ENCODE results near the gene DPF1.

The DPF1 gene

GRCh38 chr19:38221421-38221820, 2.6 kb downstream of the DPF1 start:
- DNase-seq (ENCODE audit: low spot score), result no peak

- no peak for DNase-seq (ENCODE audit: low spot score)
Measured at GRCh38 chr19:38219221-38219620, 4.8 kb downstream of the DPF1 start.

- DNase-seq (ENCODE audit: low spot score), result no peak
Measured at GRCh38 chr19:38218204-38218603, 5.8 kb downstream of the DPF1 start.

- no peak for DNase-seq (ENCODE audit: low spot score)
Measured at GRCh38 chr19:38216785-38217641, 7.0 kb downstream of the DPF1 start.

GRCh38 chr19:38213911-38214625, 10.0 kb downstream of the DPF1 start:
- DNase-seq (ENCODE audit: low spot score), result no peak

- DNase-seq (ENCODE audit: low spot score), result no peak
Measured at GRCh38 chr19:38213469-38213868, 10.6 kb downstream of the DPF1 start.

- no peak for DNase-seq (ENCODE audit: low spot score)
Measured at GRCh38 chr19:38211766-38212165, 12.3 kb downstream of the DPF1 start.

- DNase-seq (ENCODE audit: low spot score), result no peak
Measured at GRCh38 chr19:38211151-38211591, 12.9 kb downstream of the DPF1 start.

- no peak for DNase-seq (ENCODE audit: low spot score)
Measured at GRCh38 chr19:38210458-38210987, 13.5 kb downstream of the DPF1 start.

GRCh38 chr19:38209671-38210457, 14.2 kb downstream of the DPF1 start:
- no peak for DNase-seq (ENCODE audit: low spot score)

GRCh38 chr19:38209152-38209551, 14.9 kb downstream of the DPF1 start:
- no peak for DNase-seq (ENCODE audit: low spot score)

- no peak for DNase-seq (ENCODE audit: low spot score)
Measured at GRCh38 chr19:38208571-38208970, 15.5 kb downstream of the DPF1 start.

GRCh38 chr19:38207543-38207942, 16.5 kb downstream of the DPF1 start:
- no peak for DNase-seq (ENCODE audit: low spot score)

- no peak for DNase-seq (ENCODE audit: low spot score)
Measured at GRCh38 chr19:38206928-38207327, 17.1 kb downstream of the DPF1 start.

- DNase-seq (ENCODE audit: low spot score), result no peak
Measured at GRCh38 chr19:38206006-38206745, 17.8 kb downstream of the DPF1 start.

GRCh38 chr19:38204728-38205127, 19.3 kb downstream of the DPF1 start:
- DNase-seq (ENCODE audit: low spot score), result no peak

- no peak for DNase-seq (ENCODE audit: low spot score)
Measured at GRCh38 chr19:38204096-38204495, 19.9 kb downstream of the DPF1 start.

- no peak for DNase-seq (ENCODE audit: low spot score)
Measured at GRCh38 chr19:38203197-38203596, 20.8 kb downstream of the DPF1 start.

GRCh38 chr19:38202504-38202903, 21.5 kb downstream of the DPF1 start:
- DNase-seq (ENCODE audit: low spot score), result no peak

GRCh38 chr19:38201731-38202130, 22.3 kb downstream of the DPF1 start:
- DNase-seq (ENCODE audit: low spot score), result no peak

- no peak for DNase-seq (ENCODE audit: low spot score)
Measured at GRCh38 chr19:38199340-38199739, 24.7 kb downstream of the DPF1 start.
